Suprapubic skin (tissue), 4 donors: ENCODE measurements around the gene KNDC1. TPM values are rescaled to one million over a fixed set of nuclear protein-coding genes. Genes with fewer than 3 reads are reported as not detected.

Experiments used
- DNase-seq, 2 donors: peaks; one replicate each; pipeline ENCODE4 v3.0.0-alpha.2; 2019; ENCODE audit warnings: low spot score in 2 of 2
- H3K27ac ChIP-seq: fragments of 200-600 bp; sonication (generic); one replicate; pipeline ENCODE4 v1.5.1; 2019
- H3K27me3 ChIP-seq: fragments of 200-600 bp; sonication (generic); one replicate; pipeline ENCODE4 v1.5.1; 2019
- H3K36me3 ChIP-seq: fragments of 200-600 bp; sonication (generic); one replicate; pipeline ENCODE4 v1.5.1; 2019
- H3K4me1 ChIP-seq: fragments of 200-600 bp; sonication (generic); one replicate; pipeline ENCODE4 v1.5.1; 2019
- H3K4me3 ChIP-seq: fragments of 200-600 bp; sonication (generic); one replicate; pipeline ENCODE4 v1.5.1; 2019; ENCODE audit warnings: mild to moderate bottlenecking
- H3K9me3 ChIP-seq: fragments of 200-600 bp; sonication (generic); one replicate; pipeline ENCODE4 v1.5.1; 2019
- CTCF ChIP-seq, 2 donors: fragments of 200-600 bp in 1 of 2; fragments of 450-650 bp in 1 of 2; sonication (generic) in 1 of 2; IDR thresholded peaks; one replicate each; pipeline ENCODE4 v1.5.1; 2016 to 2019; ENCODE audit warnings: antibody characterized with exemption in 2 of 2, mild to moderate bottlenecking in 1 of 2, moderate library complexity in 1 of 2
- EP300 ChIP-seq: sonication (generic); formaldehyde crosslinking; IDR thresholded peaks from one replicate; pipeline ENCODE4 v1.6.1; 2017; ENCODE audit warnings: antibody characterized with exemption
- POLR2A ChIP-seq, 2 donors: fragments of 450-650 bp; IDR thresholded peaks; one replicate each; pipeline ENCODE4 v1.6.1; 2017; ENCODE audit warnings: antibody characterized with exemption in 2 of 2, mild to moderate bottlenecking in 2 of 2, moderate library complexity in 2 of 2
- POLR2AphosphoS5 ChIP-seq, 3 donors: sonication (generic); formaldehyde crosslinking; IDR thresholded peaks; one replicate each; pipeline ENCODE4 v1.6.1; 2017; ENCODE audit warnings: antibody characterized with exemption in 3 of 3
- WGBS: methylation state at CpG from one replicate; pipeline ENCODE4 v1.1.5; 2018; 5-methylcytosine and 5-hydroxymethylcytosine counted together
- total RNA-seq, 4 donors: library from RNA; depleted of rRNA; stranded (reverse); fragments of >200 nt; gene quantifications; one replicate each; pipeline ENCODE4 v1.1.0, GENCODE V29; 2016

KNDC1 gene
- total RNA-seq, 4 donors from 2014 or later = 0.08 to 2.5 (median 0.58) TPM

- Histone ChIP-seq H3K36me3 (no peaks in the 10 kb centered on the region), H3K9me3 (no peaks in the 10 kb centered on the region), H3K4me1 (no peaks in the 10 kb centered on the region), H3K27ac (no peak overlapping the region), H3K27me3 (peaks cover 19% of the 10 kb centered on the region), H3K4me3 (no peak overlapping the region)
- TF ChIP-seq EP300 (no peak), POLR2A (IDR thresholded peaks at IDR 0.05) (no peak), CTCF (IDR thresholded peaks at IDR 0.05) (no peak), POLR2AphosphoS5 (IDR thresholded peaks at IDR 0.05) (no peak)
- no peak for DNase-seq
- WGBS = 66% methylated on average over 10 of the region's 11 CpGs
These were observed 29.4 kb upstream of the KNDC1 start for GRCh38 chr10:133130602-133131001.

- peaks cover 15% of the 10 kb centered on the region for H3K27me3 ChIP-seq
- no peaks in the 10 kb centered on the region for H3K36me3 ChIP-seq
- TF ChIP-seq CTCF (IDR thresholded peaks at IDR 0.05) = no peak
- no peak for TF ChIP-seq POLR2A (IDR thresholded peaks at IDR 0.05)
- TF ChIP-seq POLR2AphosphoS5 (IDR thresholded peaks at IDR 0.05) = no peak
- no peak for TF ChIP-seq EP300
- no peak overlapping the region for H3K27ac ChIP-seq
- H3K4me1 ChIP-seq = no peaks in the 10 kb centered on the region
- WGBS = 79% methylated on average over 4 of the region's 18 CpGs
- H3K4me3 ChIP-seq = no peak overlapping the region
- H3K9me3 ChIP-seq = no peaks in the 10 kb centered on the region
- DNase-seq = peak in 1 of 2 donors; percentile 33
These were observed 29.0 kb upstream of the KNDC1 start for GRCh38 chr10:133131053-133131452.

GRCh38 chr10:133131734-133132472 lies 28.1 kb upstream of the KNDC1 start:
- no peak overlapping the region for H3K4me3 ChIP-seq
- H3K36me3 ChIP-seq = no peaks in the 10 kb centered on the region
- TF ChIP-seq EP300 (no peak), POLR2A (IDR thresholded peaks at IDR 0.05) (no peak), POLR2AphosphoS5 (IDR thresholded peaks at IDR 0.05) (no peak), CTCF (IDR thresholded peaks at IDR 0.05) (no peak)
- no peaks in the 10 kb centered on the region for H3K9me3 ChIP-seq
- H3K4me1 ChIP-seq = no peaks in the 10 kb centered on the region
- peak in 1 of 2 donors; percentile 51 for DNase-seq
- H3K27ac ChIP-seq = no peak overlapping the region
- H3K27me3 ChIP-seq = peaks cover 6% of the 10 kb centered on the region
- WGBS = 75% methylated on average over 41 of the region's 41 CpGs

GRCh38 chr10:133132473-133133291 lies 27.3 kb upstream of the KNDC1 start:
- Histone ChIP-seq H3K4me1 (no peaks in the 10 kb centered on the region), H3K4me3 (no peak overlapping the region), H3K27me3 (no peaks in the 10 kb centered on the region), H3K9me3 (no peaks in the 10 kb centered on the region), H3K27ac (no peak overlapping the region), H3K36me3 (no peaks in the 10 kb centered on the region)
- 84% methylated on average over 7 of the region's 26 CpGs for WGBS
- no peak for TF ChIP-seq POLR2AphosphoS5 (IDR thresholded peaks at IDR 0.05)
- no peak for TF ChIP-seq CTCF (IDR thresholded peaks at IDR 0.05)
- TF ChIP-seq POLR2A (IDR thresholded peaks at IDR 0.05) = no peak
- no peak for TF ChIP-seq EP300
- peak in 1 of 2 donors; percentile 48 for DNase-seq
